Hypothalamus (tissue), 51 donors: ENCODE results near the gene EML6.
A peak's percentile ranks its signal among the peaks of the same experiment; 100 is the strongest.

Experiments
- DNase-seq, 51 donors: peaks; one replicate each; lab custom pipeline; 2025; lab: John Stamatoyannopoulos, UW

The EML6 gene

DNA sequence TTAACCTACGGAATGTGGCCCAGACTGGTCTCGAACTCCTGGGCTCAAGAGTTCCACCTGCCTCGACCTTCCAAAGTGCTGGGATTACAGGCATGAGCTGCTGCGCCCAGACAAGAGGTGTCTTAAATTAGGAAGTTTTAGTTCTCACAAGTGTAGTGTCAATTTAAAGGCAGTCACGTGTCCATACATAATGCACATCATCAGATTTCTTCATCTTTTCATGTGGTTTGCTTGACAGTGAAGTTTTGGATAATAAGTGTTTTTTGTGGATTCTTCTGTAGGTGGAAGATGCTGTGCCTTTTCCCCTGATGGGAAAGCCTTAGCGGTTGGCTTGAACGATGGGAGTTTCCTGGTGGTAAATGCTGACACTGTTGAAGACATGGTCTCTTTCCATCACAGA lies 179.3 kb downstream of the EML6 start:
- no peak for DNase-seq

DNA sequence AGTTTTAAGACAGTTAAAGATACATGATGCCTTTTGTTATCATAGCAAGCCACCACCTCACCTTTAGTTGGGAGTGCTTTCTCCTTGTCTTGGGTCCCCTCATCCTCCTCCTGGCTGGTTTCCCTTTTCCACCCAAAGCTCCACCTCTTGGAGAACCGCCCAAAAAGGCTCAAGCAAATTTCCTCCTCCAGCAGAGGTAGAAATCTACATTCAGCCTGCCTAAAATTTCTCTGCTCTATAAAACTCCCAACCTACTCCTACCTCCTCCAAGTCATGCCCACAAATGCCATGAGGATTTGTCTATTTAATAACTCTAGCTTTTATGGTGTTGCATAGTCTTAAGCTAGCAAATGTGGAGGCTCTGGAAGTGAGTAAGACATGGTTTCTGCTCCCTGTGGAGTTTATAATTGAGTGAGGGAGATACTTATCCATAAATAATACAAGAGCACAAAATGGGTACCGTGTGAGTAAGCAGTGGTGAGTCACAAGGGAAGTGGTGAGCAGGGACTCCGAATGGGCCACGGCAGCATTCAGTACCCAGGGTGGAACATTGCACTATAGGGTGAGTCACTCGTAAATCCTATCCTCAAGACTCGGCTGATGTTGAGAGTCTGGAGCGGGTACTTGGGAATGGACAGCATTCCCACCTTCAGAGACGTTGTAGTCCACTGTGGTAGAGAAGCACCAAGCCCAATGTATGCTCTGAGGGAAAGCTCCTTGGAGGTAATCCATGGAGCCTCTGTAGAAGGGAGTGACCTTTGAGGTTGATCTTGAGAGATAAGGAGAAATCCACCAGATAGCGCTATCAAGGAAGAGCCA lies 180.5 kb downstream of the EML6 start:
- peak in 1 of 51 donors; percentile 47 for DNase-seq

- no peak for DNase-seq
Measured at GRCh38 chr2:54904836-54905235, 181.4 kb downstream of the EML6 start.

DNA sequence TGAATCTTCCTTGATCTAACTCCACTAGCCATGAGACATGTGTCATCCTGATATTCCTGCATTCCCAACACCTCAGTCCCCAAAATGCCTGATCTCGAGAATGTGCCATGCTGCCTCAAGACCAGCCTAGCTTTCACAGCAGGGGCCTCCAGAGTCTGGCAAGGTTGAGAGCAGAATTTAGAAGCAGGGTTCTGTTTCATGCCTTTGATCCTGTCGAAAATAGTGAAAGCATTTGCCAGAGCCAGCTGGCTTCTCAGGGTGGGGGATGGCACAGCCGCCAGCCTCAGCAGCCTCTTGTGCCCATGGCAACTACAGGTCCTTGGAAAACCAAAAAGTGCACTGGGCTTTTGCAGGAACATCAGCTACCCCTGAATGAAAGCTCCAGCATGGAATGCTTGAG lies 183.3 kb downstream of the EML6 start:
- peak in 21 of 51 donors; percentile 6 to 56 (median 21) for DNase-seq

DNA sequence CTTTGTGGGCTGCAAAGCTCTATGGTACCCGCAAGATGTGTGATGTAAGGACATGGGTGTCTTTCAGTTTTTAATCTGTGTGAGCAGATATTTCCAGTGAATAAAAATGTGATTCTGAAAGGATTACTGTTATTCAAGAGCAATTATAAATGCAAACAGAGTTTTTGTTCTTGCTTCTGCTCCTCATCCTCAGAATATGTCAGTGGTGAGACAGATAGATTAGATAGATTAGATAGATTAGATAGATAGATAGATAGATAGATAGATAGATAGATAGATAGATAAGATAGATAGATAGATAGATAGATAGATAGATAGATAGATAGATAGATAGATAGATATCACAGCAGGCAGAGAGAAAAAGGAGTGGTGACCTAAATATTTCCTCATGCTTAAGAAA lies 184.2 kb downstream of the EML6 start:
- no peak for DNase-seq

GRCh38 chr2:54908591-54908990 lies 185.1 kb downstream of the EML6 start:
- DNase-seq = no peak

GRCh38 chr2:54909001-54909400 lies 185.5 kb downstream of the EML6 start:
- DNase-seq = no peak

DNA sequence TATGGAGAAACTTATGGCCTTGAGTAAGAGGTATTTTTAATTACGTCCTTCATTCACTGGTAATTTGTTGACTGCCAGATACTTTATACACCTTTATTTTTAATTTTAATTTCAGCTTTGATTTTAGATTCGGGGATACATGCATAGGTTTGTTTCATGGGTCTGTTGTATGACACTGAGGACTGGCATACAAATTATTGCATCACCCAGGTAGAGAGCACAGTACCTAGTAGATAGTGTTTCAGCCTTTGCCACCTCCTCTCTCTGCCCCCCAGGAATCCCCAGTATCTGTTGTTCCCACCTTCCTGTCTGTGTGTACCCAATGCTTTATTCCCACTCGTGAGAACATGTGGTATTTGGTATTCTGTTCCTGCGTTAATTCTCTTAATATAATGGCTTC lies 188.8 kb downstream of the EML6 start:
- DNase-seq = no peak

DNA sequence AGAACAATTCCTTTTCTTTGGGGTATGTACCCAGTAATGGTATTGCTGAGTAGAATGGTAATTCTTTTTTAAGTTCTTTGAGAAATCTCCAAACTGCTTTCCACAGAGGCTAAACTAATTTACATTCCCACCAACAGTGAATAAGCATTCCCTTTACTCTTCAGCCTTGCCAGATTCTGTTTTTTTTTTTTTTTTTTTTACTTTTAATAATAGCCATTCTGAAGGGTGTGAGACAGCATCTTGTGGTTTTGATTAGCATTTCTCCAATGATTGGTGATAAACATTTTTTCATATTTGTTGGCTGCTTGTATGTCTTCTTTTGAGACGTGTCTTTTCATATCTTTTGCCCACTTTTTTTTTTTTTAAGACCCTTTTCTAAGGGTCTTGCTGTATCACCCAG lies 189.4 kb downstream of the EML6 start:
- no peak for DNase-seq

GRCh38 chr2:54914637-54915036 lies 191.2 kb downstream of the EML6 start:
- DNase-seq = no peak

- DNase-seq = no peak
Measured at GRCh38 chr2:54915101-54915500, 191.6 kb downstream of the EML6 start.

DNA sequence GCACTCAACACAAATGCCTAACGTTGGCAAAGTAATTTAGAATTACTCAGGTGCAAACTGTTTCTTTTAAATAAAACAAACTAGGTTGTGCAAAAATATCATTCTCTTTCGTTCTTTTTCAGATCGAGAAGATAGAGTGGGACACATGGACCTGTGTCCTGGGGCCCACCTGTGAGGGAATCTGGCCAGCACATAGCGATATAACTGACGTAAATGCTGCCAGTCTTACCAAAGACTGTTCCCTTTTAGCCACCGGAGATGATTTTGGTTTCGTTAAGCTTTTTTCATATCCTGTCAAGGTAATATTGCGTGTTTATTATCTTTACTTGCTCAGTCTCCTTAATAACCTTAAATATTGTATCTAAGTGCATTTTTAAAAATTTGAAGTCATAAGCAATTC lies 193.2 kb downstream of the EML6 start:
- no peak for DNase-seq

DNA sequence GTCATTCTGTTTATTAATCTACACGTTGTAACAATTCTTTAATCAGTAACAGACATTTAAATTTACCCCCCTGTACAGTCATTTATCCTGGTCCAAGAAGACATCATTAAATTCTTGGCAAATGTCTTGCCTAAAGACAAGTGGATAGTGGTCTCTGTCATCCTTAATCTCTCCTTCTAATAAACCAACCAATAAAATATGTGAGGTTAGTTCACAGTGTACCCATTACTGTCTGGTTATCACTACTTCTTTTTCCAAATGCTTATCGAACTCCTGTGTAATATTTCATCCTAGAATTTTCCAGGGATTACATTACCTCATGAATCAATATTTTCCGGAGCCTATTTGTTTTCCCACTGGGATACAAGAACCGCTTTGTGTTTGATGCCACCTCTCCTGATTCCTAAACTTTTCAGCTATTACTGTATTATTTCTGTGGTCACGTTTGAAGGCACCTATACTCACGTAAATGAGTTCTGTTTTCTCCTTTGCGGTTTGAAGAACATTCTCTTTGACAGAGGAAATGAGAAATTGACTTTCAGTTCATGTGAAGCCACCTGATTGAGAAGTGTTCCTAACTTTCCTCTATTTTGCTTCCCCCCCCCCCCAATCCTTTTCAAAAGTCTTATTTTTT lies 195.3 kb downstream of the EML6 start:
- DNase-seq = no peak

DNA sequence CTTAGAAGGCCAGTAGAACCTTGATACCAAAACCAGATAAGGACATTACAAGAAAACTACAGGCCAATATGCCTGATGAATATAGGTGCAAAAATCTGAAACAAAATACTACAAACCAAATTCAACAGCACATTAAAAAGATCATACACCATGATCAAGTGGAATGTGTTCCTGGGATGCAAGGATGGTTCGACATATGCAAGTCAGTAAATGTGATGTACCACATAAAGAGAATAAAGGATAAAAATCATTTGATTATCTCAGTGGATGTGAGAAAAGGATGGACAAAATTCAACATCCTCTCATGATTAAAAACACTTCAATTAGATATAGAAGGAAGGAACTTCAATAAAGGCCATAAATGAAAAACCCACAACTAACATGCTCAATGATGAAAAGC lies 197.2 kb downstream of the EML6 start:
- no peak for DNase-seq

- no peak for DNase-seq
Measured at GRCh38 chr2:54924121-54924520, 200.7 kb downstream of the EML6 start.

GRCh38 chr2:54925022-54925421 lies 201.6 kb downstream of the EML6 start:
- DNase-seq = no peak

DNA sequence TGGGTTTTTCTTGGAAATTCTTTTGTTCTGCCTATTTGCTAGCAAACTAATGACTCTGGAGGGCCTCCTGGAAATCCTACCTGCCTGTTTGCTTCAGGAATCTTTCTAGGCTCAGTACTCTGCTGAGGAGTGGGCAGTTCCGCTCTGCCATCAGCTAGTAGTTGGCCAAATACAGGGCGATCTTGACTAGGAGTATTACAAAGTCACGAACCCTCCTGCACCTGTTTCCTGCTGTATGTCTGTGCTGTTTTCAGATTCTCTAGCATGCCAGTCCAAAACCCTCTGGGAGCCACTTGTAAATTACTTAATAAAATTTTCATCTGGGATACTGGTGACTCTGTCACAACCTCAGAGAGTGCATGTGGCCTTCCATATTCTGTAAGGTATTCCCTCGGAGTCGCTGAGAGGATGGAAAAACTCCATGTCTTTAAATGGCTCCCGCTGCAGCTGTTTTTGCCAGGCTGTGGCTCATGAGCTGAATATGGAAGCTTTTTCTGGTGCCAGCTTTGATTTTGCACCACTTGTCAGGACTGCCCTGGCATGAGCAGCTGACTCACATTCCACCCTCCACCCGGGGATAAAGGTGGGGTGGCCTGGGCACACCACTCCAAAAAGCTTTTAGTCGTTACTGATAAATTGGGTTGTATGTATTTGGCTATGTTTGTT lies 203.8 kb downstream of the EML6 start:
- DNase-seq = no peak

GRCh38 chr2:54927751-54928615 lies 204.5 kb downstream of the EML6 start:
- no peak for DNase-seq

DNA sequence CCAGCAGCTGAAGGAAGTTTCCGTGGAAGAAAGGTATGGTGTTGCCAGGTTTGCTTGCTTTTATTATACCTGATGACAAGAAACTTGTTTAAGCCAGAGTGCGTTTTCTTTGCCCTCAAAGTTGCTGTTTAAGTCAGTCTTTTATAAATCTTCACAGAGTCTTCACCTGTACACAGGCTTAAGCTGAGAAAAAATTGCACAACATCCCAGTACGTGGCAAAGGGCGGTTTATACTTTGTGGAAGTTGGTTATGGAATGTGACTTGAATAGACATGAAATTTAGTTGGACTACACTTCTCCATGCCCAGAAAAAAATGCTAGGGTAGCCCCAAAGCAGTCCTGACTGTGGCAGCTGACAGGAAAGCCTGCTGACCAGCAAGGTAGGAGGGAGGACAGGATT lies 205.3 kb downstream of the EML6 start:
- DNase-seq = no peak

DNA sequence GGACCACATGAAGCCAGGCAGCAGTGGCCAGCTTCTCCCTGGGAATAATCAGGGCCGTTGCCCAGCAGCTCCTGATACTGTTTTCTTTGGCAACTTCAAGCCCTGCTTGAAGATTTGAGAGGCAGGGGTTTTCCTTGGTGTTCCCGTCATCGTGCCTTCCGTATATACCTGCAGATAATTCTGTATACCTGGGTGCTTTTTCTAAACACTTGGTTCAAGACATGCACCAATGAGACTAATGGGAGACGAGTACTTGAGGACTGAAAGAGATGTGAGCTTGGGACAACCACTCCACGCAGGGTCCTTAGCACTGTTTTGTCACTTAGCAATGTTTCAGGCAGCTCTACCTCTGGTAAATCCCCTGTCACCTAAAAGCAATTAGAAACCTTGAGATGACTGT lies 208.0 kb downstream of the EML6 start:
- DNase-seq = no peak

DNA sequence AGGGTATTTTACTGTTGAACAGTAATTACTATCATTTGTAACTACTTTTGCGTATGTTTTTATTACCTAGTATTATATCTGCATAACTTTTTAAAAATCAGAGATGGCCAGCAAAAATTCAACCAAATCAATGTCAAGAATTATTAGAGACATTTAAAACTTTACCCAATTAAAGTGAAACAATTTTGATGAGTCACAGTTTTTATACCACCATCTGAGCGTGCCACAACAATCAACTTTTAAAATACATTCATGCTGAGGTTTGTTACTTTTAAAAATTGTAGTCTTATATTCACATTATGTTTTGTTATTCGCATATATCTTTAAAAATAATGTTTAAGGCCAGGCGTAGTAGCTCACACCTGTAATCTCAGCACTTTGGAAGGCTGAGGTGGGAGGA lies 211.9 kb downstream of the EML6 start:
- no peak for DNase-seq
